GM18870 (cell line): ENCODE results near the gene PHLPP1.
"Not testable (repeated sequence)": the region's sequence is repeated elsewhere in the genome, so short reads cannot be mapped to it uniquely, and the experiment has no call there.

Experiments
- ATAC-seq: cut with Tn5 transposase; IDR thresholded peaks from one replicate; pipeline ENCODE4 v1.9.1; 2021; ENCODE audit warnings: moderate library complexity; ENCODE audit not compliant: unreplicated experiment

Gene PHLPP1

DNA sequence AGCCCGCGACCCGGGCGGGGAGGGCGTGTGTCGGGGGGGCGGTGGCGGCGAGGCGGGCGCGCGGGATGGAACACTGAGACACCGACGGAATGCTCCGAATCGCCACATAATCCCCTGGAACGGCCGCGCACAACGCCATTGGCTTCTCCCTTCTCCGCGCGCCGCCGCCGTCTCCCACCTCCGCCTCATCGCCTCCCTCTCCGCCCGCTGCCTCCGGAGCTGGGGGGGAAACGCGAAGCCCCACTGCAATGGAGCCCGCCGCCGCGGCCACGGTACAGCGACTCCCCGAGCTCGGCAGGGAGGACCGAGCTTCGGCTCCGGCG, at the start of gene PHLPP1:
TSS of gene PHLPP1 (plus strand) at position 106 of the 323 bp plus-strand sequence. CDS start at position 249, 143 bp downstream.
- no peak for ATAC-seq

DNA sequence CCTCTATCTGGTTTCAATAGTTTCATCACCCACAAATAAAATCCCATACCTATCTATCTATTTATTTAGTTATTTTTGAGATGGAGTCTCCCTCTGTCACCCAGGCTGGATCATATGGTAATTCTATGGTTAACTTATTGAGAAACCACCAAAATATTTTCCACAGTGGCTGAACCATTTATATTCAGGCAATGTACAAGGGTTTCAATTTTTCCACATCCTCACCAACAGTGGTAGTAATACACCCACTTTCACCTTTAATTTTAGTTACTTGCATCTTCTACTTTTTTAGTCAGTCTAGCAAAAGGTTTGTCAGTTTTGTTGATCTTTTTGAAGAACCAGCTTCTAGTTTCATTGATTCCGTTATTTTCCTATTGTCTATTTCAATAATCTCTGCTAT, 46.1 kb upstream of the PHLPP1 start:
- ATAC-seq: no peak

DNA sequence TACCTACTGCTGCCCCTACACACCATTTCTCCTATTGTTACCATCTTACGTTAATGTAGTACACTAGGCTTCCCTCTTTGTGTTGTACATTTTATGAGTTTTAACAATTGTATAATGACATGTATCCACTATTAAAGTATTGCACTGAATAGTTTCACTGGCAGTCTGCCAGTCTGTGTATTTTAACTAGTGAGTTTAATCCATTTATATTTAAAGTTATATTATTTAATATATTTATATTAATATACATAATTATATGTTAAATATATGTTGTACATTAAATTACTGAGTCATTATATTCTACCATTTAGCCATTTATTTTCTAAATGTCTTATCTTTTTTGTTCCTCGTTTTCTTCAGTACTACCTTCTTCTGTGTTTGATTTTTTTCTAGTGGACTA, 44.8 kb upstream of the PHLPP1 start:
- no peak for ATAC-seq

DNA sequence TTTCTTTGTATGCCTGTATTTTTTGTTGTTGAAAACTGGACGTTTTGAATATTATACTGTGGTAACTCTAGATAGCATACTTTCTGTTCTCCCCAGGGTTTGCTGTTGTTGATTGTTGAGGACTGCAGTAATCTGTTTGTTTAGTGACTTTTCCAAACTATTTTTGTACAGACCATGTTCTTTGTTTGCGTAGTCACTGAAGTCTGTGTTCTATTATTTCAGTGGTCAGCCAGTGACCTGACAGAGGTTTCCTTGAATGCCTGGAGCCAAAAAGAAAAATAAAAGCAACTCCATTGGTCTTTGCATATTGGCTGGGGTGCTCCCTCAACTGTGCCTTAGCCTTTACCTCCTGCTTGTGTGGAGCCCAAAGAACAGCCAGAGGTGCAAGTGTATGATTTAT, 42.7 kb upstream of the PHLPP1 start:
- ATAC-seq: no peak

DNA sequence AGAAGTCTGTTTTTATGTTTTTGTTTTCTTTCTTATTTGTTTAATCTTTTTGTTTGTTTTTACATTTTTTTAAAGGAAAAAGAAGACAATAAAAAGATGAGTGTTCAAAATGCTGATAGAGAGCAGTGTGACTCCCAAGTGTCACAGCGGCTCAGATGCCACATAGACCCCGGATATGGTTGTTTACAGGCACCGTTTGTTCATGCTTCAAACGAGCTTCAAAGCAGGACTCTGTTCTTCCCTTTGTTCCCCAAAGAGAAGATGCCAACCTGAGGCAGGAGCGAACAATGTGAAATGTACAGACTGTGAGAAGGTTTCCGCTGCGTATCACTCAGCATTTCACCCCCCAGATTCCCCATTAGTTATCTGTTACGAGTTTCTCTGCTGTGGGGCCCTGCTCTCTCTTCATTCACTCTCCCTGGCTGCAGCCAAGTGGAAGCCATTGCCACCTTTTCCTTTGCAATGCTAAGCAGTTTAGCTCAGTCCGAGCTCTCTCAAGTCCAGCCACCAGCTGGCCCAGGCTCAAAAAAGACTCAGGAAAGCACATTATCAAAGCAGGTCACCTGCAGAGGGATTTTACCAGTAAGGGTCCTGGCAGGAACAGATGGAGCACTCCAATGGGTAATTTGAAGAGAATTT, 36.4 kb upstream of the PHLPP1 start:
- ATAC-seq: no peak

DNA sequence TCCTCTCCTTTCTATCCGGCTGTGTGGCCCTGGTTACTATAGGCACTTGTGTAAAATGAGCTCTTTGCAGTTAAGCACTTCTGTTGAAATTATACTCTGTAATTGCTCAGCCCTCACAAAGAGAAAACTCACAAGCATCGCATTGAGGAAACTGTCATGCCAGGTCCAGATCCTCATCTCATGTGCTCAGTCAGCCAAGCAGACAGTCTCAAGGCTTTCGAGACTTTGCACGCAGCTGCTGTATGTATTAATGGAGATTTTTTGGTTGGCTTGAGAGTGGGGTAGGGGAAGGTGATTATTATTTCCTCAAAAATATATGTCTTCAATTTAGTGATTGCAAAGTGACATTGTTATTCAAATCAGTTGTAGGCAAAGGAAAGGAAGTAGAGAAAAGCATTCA, 33.0 kb upstream of the PHLPP1 start:
- ATAC-seq: no peak

DNA sequence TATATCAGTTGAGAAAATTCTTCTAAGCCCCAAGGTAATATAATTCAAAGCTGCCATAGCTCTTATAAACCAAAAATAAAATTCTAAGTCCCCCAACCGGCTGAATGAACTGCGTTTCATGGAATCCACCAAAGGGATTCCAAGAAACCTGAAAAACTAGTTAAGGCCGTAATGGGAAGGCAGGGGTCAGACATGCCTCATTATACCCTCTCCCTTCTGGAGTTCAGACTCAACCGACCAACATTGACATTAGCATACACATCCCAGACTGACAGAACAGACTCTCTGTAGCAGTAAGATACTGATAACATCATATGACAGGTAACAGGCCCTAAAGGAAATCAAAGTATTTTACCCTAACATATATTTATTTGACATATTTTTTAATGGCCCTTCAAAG, 31.4 kb upstream of the PHLPP1 start:
- no peak for ATAC-seq

DNA sequence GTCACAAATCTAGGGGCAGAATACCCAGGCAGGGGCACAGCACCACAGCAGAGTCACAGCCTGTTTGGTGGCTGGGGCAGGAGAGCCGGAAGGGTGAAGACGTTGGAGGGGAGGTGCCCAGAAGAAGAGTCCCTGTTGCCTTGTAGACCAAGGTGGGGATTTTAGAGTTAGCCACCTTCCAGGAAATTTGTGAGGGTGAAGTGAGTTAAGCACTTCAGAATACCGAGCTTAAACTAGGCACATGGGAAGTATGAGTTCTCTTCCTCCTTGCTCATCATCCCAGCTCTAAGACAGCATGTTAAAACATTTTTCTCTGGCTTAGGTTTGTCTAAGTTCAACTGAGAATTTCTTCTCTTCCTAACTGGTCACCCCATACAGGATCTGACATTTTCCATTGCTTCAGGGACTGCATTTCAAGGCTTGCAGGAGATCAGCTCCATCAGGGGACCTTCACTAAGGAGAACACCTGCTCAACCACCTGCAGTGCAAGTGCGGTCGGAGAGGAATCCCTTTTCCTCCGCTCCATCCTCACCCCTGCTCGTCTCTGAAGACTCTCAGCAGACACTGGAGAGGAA, 26.5 kb upstream of the PHLPP1 start:
- ATAC-seq: no peak

DNA sequence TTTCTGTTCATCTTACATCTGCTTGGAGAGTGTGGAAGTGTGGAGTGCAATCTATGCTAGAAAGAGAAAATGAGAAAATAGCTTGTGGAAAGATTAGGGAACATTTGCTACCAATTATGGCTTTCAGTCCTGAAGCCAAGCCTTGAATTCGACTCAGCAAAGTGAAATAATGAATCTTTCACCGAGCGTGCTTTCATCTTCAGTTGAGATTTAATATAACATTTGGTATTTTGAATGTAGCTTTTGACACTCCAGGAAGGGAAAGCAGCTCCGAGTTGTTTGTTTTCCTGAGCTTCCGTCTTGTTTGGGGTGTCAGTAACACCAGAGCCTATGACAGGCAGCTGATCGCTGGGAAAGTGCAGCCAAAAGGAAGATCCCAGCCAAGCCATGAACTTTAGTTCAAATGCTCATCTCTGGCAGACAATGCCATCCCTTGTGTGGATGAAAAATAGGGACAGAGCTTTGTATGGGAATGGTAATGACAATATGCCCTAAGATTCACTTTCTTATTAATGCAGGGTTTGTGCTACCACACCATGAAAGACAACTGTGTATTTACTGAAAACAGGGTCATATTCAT, 25.0 kb upstream of the PHLPP1 start:
- no peak for ATAC-seq

DNA sequence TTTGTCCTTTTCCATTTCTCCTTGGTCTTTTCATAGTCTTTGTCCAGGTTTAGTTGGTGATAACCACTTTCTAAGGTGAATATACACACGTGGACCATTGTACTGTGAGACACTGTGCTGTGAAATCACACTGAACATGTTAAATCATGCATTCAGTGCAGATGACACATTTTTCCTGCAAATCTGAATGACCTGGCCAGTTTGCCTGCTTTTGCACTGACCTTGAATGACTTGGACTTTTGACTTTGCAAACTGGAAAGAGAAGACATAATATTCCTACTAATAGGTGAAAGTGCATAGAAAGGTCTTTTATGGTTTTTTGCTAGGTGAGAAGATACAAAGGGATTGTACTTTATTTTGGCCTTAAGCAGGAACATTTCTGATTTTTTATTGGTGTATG, 21.7 kb upstream of the PHLPP1 start:
- no peak for ATAC-seq

DNA sequence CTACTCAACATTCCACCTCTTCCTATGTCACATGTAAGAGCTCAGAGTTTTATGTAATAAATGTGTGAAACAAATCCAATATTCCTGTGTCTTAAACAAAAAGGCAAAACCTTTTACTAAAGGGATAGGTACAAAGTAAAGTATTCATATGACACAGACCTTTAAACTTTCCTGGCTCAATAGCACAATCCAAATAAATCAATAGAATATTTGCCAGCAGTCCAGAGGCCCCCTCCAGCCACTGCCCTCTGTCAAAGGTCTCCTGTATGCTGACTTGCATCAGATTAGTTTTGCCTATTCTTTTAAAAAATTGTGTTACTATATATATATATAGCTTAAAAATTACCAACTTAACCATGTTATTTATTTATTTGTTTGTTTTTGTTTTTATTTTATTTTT, 17.7 kb upstream of the PHLPP1 start:
- no peak for ATAC-seq

DNA sequence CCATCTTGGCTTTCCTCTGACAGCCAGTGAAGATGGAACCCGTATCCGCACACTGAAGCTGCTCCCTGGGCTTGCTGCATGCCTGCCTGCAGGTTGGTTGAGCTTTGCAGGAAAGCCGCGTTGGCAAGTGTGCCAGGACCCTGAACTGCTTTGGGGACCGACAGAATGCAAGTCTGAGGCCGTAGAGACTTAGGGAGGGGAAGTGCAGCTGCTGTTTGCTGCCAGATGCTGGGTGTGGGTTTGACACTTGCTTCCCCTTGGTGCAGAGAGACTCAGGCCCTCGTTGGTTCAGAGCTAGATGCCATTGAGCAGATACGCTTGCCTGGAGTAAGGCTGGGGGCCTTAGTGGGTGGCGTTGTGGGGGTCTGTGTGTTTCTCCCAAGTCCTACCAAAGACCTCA, 13.1 kb upstream of the PHLPP1 start:
- no peak for ATAC-seq

DNA sequence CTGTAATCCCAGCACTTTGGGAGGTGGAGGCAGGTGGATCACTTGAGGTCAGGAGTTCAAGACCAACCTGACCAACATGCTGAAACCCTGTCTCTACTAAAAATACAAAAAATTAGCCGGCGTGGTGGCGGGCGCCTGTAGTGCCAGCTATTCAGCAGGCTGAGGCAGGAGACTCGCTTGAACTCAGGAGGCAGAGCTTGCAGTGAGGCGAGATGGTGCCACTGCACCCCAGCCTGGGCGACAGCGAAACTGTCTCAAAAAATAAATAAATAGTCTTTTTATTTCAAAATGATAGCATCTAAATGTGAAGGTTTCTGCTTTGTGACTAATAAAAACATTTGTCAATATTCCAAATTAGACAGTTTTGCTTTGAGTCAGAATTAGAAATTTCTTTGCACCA, 8.5 kb upstream of the PHLPP1 start:
- ATAC-seq: not testable (repeated sequence)

DNA sequence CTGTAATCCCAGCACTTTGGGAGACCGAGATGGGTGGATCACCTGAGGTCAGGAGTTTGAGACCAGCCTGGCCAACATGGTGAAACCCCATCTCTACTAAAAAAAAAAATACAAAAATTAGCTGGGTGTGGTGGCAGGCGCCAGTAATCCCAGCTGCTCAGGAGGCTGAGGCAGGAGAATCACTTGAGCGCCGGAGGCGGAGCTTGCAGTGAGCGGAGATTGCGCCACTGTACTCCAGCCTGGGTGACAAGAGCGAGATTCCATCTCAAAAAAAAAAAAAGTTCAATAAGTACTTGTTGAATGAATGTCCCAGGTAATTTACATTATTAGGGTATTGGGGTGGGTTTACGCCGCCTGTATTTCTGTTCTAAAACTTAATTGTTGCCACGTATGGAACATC, 5.4 kb upstream of the PHLPP1 start:
- ATAC-seq: not testable (repeated sequence)

DNA sequence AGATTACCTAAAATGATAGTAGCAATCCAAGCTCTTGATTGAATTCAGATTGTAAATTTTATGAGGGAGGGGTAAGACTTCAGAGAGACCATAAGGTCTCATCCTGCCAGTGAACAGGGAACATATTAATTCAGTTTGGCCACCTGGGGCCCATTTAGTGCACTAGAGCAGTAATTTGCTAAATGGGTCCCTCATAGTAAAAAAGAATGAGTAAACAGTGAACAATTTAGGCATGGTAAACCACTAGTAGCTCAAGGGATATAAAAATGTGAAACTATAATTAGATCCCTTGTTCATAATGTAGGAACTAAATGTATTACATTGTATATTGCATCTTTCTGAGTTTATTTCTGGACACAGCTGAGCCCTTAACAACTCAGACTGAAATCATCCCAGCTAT, 4.9 kb upstream of the PHLPP1 start:
- ATAC-seq: no peak

DNA sequence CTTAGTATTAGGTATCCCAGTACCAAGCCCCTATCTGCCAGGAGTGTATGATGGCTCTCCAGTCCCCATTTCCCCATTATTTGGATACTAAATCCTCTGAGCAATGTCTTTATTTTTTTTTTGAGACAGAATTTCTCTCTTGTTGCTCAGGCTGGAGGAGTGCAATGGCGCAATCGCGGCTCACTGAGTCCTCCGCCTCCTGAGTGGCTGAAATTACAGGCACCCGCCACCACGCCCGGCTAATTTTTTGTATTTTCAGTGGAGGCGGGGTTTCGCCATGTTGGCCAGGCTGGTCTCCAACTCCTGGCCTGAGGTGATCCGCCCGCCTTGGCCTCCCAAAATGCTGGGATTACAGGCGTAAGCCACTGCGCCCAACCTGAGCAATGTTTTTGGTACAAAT, 3.6 kb upstream of the PHLPP1 start:
- no peak for ATAC-seq

DNA sequence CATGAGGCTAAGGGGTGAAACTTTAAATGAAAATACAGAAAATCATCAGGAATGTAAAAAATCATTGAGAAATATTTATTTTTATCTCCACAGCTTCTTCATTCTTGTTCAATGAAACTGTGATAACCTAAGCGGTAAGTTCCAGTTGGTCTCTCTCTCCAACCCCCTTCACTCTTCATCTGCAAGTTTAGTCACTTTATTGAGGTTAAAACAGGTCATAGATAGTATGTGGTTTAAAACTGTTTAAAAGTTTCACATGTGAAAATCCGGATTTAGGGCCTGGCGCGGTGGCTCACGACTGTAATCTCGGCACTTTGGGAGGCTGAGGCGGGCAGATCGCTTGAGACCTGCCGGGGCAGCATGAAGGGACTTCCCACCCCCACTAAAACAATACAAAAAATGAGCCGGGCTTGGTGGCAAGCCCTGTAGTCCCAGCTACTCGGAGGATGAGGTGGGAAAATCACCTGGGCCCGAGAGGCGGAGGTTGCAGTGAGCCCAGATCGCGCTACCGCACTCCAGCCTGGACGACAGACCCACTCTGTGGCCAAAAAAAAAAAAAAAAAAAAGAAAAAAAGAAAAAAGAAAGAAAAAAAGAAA, 1.6 kb upstream of the PHLPP1 start:
- no peak for ATAC-seq

DNA sequence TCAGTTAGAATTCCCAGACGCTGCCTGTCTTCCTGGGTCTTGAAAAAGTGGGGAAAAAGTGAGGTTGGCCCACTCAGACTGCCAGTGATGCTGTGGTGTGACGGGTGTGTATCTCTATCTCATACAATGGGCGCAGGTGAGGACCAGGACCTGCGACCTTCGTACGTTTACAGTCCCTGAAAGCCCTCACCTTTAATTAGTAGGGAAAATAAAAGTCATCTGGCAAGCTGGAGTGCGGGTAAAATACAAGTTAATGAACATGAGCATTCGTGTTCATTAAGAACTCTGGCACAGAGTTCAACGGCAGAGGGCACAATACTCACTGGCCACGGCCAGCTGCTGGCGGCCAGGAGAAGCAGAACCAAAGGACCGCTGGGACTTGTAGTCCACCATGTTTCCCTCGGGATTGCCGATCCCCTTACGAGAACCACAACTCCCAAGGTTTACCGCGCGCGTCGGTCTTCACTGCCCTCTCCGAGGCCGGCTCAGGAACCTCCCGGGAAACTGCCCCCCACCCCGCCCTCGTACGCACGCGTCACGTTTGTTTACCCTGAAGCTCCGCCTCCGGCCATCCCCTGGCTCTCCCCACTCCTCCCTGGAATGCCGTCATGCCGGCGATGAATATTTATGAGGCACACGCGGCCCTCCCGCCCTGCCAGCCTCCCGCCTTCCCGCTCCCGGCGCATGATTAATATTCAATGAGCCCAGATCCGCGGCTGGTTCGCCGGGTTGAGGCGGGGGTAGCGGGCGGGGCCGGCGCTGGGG, 488 bp upstream of the PHLPP1 start:
- ATAC-seq: peak; percentile 76

DNA sequence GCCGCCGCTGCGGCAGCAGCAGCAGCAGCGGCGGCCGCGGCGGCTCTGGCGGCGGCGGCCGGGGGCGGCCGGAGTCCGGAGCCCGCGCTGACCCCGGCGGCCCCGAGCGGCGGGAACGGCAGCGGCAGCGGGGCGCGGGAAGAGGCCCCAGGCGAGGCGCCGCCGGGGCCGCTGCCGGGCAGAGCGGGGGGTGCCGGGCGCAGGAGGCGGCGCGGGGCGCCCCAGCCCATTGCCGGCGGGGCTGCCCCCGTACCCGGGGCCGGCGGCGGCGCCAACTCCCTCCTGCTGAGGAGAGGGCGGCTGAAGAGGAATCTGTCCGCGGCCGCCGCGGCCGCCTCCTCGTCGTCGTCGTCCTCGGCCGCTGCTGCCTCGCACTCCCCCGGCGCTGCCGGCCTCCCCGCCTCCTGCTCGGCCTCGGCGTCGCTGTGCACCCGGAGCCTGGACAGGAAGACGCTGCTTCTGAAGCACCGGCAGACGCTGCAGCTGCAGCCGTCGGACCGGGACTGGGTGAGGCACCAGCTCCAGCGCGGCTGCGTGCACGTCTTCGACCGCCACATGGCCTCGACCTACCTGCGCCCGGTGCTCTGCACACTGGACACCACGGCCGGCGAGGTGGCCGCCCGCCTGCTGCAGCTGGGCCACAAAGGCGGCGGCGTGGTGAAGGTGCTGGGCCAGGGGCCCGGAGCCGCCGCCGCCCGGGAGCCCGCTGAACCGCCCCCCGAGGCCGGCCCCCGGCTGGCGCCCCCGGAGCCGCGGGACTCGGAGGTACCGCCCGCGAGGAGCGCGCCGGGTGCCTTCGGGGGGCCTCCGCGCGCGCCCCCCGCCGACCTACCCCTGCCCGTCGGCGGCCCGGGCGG, 646 bp downstream of the PHLPP1 start:
- ATAC-seq: no peak

DNA sequence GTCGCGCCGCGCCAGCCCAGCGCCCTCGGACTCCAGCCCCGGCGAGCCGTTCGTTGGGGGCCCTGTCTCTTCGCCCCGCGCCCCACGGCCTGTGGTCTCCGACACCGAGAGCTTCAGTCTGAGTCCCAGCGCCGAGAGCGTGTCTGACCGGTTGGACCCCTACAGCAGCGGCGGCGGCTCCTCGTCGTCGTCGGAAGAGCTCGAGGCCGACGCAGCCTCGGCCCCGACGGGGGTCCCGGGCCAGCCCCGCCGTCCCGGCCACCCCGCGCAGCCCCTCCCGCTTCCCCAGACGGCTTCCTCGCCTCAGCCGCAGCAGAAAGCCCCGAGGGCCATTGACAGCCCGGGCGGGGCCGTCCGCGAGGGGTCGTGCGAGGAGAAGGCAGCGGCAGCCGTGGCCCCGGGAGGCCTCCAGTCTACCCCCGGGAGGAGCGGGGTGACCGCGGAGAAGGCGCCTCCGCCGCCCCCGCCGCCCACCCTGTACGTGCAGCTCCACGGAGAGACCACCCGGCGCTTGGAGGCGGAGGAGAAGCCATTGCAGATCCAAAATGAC, 1.4 kb downstream of the PHLPP1 start:
- no peak for ATAC-seq
